ENCODE results near the gene TMEM255B.
"Not testable (repeated sequence)": the region's sequence is repeated elsewhere in the genome, so short reads cannot be mapped to it uniquely, and the experiment has no call there.

Gene TMEM255B

GRCh38 chr13:113791761-113792160, 32.7 kb downstream of the TMEM255B start:
- TF ChIP-seq CTCF (IDR thresholded peaks at IDR 0.05; ENCODE audit: insufficient read depth, low read depth, low read length, missing control alignments): no peak
- no peak for DNase-seq (ENCODE audit: low read depth)
- H3K4me3 ChIP-seq (ENCODE audit: low read depth, low read length): no peak overlapping the region

GRCh38 chr13:113792236-113792770, 33.3 kb downstream of the TMEM255B start:
- no peak for DNase-seq (ENCODE audit: low read depth)
- TF ChIP-seq CTCF (IDR thresholded peaks at IDR 0.05; ENCODE audit: insufficient read depth, low read depth, low read length, missing control alignments): no peak
- H3K4me3 ChIP-seq (ENCODE audit: low read depth, low read length): no peak overlapping the region

GRCh38 chr13:113792886-113793717, 34.1 kb downstream of the TMEM255B start:
- no peak overlapping the region for H3K4me3 ChIP-seq (ENCODE audit: low read depth, low read length)
- TF ChIP-seq CTCF (IDR thresholded peaks at IDR 0.05; ENCODE audit: insufficient read depth, low read depth, low read length, missing control alignments): no peak
- DNase-seq (ENCODE audit: low read depth): no peak

- DNase-seq (ENCODE audit: low read depth): no peak
- no peak for TF ChIP-seq CTCF (IDR thresholded peaks at IDR 0.05; ENCODE audit: insufficient read depth, low read depth, low read length, missing control alignments)
- H3K4me3 ChIP-seq (ENCODE audit: low read depth, low read length): no peak overlapping the region
Observed at GRCh38 chr13:113793718-113794085, 34.7 kb downstream of the TMEM255B start.

GRCh38 chr13:113794086-113794485, 35.1 kb downstream of the TMEM255B start:
- H3K4me3 ChIP-seq (ENCODE audit: low read depth, low read length): no peak overlapping the region
- TF ChIP-seq CTCF (IDR thresholded peaks at IDR 0.05; ENCODE audit: insufficient read depth, low read depth, low read length, missing control alignments): no peak
- DNase-seq (ENCODE audit: low read depth): no peak

GRCh38 chr13:113794764-113795173, 35.7 kb downstream of the TMEM255B start:
- TF ChIP-seq CTCF (IDR thresholded peaks at IDR 0.05; ENCODE audit: insufficient read depth, low read depth, low read length, missing control alignments): no peak
- DNase-seq (ENCODE audit: low read depth): no peak
- no peak overlapping the region for H3K4me3 ChIP-seq (ENCODE audit: low read depth, low read length)

- not testable (repeated sequence) for DNase-seq (ENCODE audit: low read depth); H3K4me3 ChIP-seq (ENCODE audit: low read depth, low read length)
Observed at GRCh38 chr13:113795362-113795761, 36.3 kb downstream of the TMEM255B start.

Measured in GM12865 (cell line).